Glomerular visceral epithelial cell (primary cell): ENCODE measurements around the gene TMEM44.

Experiments
- DNase-seq: peaks from one replicate; pipeline ENCODE4 v3.0.0-alpha.2; 2016; ENCODE audit errors: extremely low spot score

TMEM44 gene

GRCh38 chr3:194579091-194579606 is 54.1 kb downstream of the TMEM44 start:
- peak; percentile 15 for DNase-seq

GRCh38 chr3:194577986-194578905 is 55.0 kb downstream of the TMEM44 start:
- peak; percentile 92 for DNase-seq

DNA sequence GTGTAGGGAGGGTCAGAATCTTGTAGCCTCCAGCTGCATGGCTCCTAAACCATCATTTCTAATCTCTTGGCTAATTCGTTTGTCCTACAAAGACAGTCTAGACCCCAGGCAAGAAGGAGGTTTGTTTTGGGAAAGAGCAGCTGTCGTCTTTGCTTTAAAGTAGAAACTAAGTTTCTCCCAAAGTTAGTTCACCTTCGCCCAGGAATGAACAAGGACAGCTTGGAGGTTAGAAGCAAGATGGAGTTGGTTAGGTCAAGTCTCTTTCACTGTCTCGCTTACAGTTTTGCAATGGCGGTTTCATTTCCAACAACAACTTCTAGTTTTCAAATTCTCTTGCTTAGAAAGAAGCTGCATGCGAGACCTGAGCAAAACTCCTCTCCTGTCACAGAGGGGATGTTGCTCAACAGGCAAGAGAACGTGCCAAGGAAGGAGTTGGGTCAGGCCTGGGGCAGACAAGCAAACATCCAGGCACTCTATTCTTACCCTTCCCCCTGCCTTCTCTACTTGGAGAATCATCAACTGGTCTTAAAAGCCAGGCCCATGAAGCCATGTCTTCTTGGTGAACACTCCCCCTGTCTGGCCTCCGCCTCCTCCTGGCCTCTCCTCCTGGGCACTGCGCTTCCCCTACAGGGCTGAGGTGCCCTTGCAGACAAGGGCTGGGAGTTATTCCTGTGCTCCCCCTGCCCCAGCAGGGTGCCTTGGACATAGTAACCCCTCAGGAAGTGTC is 57.6 kb downstream of the TMEM44 start:
- peak; percentile 68 for DNase-seq

DNA sequence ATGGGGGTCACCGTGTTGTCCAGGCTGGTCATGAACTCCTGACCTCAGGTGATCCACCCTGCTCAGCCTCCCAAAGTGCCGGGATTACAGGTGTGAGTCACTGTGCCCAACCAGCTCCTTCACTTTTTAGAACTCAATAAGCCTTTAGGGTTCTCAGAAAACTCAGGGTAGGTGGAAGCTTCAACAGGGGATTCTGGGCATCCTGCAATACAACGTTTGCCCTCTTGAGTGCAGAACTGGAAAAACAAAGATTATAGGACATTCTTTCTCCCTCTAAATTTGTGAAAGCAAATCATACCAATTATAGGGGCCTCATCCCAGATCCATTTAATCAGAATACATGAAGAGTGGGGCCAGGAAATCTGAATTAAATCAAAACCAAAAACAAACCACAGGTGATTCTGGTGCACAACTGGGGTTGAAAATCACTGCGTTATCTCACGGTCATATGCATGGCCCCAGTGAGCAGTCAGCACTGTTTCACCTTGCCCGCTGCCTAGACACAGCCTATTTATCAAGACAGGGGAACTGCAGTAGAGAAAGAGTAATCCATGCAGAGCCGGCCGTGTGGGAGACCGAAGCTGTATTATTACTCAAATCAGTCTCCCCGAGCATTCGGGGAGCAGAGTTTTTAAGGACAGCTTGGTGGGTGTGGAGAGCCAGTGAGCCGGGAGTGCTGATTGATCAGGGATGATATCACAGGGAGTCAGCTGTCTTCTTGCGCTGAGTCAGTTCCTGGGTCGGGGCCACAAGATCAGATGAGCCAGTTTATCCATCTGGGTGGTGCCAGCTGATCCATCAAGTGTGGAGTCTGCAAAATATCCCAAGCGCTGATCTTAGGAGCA is 58.4 kb downstream of the TMEM44 start:
- peak; percentile 84 for DNase-seq

- peak; percentile 64 for DNase-seq
These were observed 59.4 kb downstream of the TMEM44 start for GRCh38 chr3:194573680-194574437.

DNA sequence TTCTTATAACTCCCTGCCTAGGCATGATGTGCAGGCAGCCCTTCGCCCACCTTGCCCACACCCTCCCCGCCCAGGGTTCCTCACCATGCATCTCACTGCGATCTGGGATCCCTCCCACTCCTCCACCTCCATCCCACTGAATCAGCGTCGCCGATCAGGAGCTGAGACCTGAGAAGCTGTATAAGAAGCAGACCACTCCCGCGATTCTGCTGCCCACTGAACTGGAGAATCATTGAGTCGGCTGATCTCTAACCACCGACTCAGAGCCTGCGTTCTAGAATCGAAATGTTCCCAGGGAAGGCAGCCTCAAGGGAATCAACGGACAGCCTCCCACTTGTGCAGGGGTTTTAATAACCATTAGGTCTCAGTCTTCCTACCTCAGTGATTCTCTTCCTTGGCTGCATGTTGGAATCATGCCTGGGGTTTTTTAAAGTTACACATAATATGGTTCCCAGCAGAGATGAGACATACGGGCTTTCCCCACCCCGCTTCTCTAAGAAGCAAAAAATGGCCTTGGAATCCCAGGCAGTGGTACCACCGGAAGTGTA is 60.2 kb downstream of the TMEM44 start:
- DNase-seq: peak; percentile 83

DNA sequence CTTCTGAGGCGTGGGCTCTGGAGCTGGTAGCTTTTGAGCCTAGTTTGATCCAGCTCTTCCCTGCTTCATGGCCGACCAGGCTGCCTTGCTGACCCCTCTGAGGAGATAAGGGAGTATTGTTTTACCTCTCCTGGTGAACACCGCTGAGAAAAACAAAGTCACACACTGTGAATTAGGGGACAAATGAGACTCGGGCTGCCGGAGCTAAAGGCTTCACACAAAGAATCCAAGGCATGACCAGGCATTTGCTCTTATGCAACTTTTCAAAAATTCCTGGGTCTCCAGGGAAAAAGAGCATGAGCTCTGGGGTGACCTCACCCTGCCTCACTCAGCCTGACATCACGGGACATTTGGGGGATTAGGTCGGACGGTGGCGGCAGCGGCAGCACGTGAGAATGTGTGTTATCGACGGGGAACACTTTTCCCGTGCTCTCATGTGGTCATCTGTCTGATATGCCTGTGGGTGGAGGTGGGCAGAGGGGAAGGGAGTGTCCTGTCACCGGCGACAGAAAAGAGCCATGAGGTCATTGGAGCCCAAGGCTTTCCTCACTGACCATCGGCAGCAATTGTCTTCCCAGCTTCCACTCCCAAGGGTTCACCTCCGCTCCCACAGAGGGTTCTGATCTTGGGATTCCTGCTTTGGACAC is 61.0 kb downstream of the TMEM44 start:
- peak; percentile 95 for DNase-seq

- DNase-seq: no peak
These were observed 61.6 kb downstream of the TMEM44 start for GRCh38 chr3:194571491-194572142.

- no peak for DNase-seq
These were observed 62.3 kb downstream of the TMEM44 start for GRCh38 chr3:194570898-194571297.

DNA sequence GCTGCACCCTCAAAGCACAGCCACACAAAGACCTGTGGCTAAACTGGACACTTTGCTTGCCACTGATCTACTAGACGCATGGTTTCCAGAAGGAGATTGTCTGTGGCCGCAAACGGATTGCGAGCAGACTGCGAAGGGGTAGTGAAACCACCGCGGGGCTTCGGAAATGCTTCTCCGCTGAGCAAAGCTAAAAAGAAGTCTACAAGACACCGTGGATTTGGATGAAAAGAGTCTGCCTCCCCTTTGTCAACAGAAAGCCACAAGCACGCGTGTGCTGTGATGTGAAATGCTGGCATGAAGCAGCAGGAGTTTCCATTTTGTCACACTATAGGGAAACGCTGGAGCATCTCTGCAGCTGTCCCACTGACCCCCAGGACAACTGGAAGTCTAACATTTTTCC is 63.0 kb downstream of the TMEM44 start:
- no peak for DNase-seq

DNA sequence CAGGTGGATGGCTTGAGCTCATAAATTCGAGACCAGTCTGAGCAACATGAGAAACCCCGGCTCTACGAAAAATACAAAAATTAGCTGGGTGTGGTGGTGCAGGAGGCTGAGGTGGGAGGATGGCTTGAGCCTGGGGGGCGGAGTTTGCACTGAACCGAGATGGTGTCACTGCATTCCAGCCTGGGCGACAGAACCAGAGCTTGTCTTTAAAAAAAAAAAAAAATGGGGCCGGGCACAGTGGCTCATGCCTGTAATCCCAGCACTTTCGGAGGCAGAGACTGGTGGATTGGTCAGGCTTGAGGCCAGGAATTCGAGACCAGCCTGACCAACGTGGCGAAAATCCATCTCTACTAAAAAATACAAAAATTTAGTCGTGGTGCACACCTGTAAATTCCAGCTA is 64.0 kb downstream of the TMEM44 start:
- no peak for DNase-seq

DNA sequence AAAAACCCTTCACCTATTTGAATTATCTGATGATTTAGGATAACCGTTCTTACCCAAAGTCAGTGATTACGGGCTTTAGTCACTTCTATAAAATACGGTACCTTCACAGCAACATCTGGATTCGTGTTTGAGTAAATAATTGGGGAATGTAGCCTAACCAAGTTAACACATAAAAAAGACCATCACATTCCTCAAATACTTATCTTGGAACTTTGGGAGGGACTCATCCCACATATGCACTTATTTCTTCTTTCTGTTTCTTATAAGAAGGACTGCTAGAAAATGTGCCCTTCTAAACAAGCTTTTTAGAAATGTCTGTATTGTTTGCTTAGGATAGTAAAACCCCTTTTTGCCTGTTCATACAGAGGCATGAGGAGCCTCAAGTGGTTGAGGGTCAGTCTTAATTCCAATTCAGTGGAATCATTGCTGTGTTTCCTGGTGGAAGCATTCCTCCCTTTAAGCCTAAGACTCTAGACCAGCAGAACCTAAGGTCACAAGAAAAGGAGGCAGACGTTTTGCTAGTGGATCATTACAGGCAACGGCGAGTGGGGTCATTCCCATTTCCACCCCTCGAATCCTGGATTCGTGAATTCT is 67.5 kb downstream of the TMEM44 start:
- peak; percentile 36 for DNase-seq

GRCh38 chr3:194562986-194563385 is 70.2 kb downstream of the TMEM44 start:
- DNase-seq: no peak

GRCh38 chr3:194561306-194561974 is 71.8 kb downstream of the TMEM44 start:
- no peak for DNase-seq

DNA sequence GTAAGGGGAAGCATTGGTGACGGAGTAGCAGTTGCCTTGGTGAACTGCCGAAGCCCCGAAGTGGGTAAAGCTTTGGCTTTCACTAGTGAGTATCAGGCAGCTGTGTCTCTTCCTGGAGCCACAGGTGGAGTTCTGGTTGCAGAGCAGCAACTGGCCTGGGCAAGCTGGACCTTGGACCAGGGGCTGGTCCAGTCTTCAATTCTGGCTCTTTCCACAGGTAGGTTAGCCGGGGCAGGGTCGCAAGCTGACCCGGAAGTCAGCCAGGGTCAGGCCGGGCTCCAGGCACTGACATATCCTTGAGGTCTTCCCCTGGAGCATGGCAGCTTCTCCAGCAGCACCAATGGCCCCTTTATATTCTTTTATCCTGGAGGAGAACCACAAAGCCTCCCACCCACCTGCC is 73.2 kb downstream of the TMEM44 start:
- DNase-seq: no peak

GRCh38 chr3:194559530-194559929 is 73.7 kb downstream of the TMEM44 start:
- no peak for DNase-seq

- no peak for DNase-seq
These were observed 76.8 kb downstream of the TMEM44 start for GRCh38 chr3:194556086-194557056.
